Lower leg skin (tissue), 3 donors: ENCODE measurements around the gene MS4A4A.

ENCODE experiments used
- CTCF ChIP-seq, 3 donors: fragments of 450-650 bp; IDR thresholded peaks; one replicate each; pipeline ENCODE4 v1.5.1; 2016; ENCODE audit warnings: antibody characterized with exemption in 3 of 3, mild to moderate bottlenecking in 3 of 3, moderate library complexity in 2 of 3
- POLR2A ChIP-seq, 2 donors: fragments of 450-650 bp; IDR thresholded peaks; one replicate each; pipeline ENCODE4 v1.6.1; 2016 to 2017; ENCODE audit warnings: antibody characterized with exemption in 2 of 2, mild to moderate bottlenecking in 1 of 2, moderate library complexity in 1 of 2

- TF ChIP-seq CTCF (IDR thresholded peaks at IDR 0.05) (no peak), POLR2A (IDR thresholded peaks at IDR 0.05) (no peak)
Measured at GRCh38 chr11:60338053-60338452, 57.6 kb downstream of the MS4A4A start.
